ENCODE results near the gene EXOC3L1.
A peak's percentile ranks its signal among the peaks of the same experiment; 100 is the strongest.

EXOC3L1 gene

DNA sequence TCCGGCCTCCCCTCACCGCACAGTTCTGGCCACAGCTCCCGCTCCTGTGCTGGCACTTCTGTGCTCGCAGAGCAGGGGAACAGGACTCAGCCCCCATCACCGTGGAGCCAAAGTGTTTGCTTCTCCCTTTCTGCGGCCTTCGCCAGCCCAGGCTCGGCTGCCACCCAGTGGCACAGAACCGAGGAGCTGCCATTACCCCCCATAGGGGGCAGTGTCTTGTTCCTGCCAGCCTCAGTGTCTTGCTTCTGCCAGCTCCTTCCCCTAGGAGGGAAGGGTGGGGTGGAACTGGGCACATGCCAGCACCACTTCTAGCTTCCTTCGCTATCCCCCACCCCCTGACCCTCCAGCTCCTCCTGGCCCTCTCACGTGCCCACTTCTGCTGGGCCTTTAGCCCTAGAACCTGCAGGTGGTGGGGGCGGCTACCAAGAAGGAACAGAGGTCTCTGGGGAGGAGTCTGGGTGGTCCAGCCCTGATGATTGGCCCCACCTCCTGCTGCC lies 8.3 kb upstream of the EXOC3L1 start:
- DNase-seq (ENCODE audit: low read depth in 2 of 2): no peak

DNA sequence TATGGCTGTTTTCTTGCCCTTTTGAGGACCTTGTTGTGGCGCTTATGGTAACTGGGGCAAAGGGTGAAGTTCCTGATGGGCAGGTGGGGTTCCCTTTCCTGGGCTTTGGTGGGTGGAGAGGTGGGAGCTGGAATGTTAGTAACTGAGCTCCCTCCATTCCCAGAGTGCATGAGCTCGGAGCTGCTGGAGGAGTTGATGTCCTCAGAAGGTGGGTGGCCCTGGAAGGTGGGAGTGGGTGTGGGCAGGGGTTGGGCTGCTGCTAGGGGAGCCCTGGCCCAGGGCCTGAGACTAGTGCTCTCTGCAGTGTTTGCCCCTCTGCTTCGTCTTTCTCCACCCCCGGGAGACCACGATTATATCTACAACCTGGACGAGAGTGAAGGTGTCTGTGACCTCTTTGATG lies 7.8 kb upstream of the EXOC3L1 start:
- DNase-seq (ENCODE audit: low read depth in 2 of 2): no peak

DNA sequence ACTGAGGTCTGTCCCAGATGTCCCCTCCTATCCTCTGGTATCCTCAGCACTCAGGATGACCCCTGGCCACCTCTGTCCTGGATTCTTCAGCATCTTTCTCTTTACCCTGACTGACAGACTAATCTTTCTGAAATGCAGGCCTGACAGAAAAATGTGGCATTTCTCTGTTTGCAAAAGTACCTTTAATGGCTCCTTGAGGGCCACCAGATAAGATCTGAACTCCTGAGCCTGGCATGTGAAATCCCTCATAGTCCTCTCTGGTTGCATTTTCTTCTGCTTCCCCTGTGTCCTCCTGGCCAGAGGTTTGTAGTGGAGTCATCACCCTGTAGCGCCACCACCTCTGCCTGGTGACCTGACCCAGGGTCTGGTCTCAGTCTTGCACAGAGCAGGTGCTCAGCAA lies 6.9 kb upstream of the EXOC3L1 start:
- DNase-seq (ENCODE audit: low read depth in 2 of 2): no peak

DNA sequence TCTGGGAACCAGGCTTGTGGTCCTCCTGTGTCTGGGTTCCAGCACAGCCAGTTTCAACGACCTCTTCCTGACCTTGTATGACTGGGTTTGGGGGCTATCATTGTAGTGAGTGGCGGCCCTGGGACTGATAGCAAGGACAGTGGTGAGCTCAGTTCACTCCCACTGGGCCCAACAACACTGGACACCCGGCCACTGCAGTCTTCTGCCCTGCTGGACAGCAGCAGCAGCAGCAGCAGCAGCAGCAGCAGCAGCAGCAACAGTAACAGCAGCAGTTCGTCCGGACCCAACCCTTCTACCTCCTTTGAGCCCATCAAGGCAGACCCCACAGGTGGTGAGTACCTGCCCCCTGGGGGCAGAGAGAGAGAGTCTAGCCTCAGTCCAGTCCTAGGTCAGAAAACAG lies 5.7 kb upstream of the EXOC3L1 start:
- DNase-seq (ENCODE audit: low read depth in 2 of 2): no peak

DNA sequence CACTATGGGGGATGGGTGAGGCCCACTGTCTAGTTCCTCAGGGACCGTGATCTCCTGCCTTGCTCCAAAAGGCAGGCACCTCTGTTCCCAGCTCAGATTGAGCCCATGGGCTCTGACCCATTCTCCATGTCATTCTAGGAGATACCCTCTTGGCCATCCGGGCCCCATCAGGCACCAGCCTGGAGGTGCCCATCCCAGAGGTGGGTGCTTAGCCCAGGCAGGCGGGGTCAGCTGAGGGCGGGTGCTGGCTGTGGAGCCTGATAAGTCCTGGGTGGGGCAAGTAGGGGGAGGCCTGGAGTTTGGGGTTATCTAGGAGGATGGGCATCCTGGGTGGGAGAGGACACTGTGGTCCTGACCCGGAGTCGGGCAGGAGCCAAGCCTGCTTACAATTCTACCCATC lies 4.3 kb upstream of the EXOC3L1 start:
- no peak for DNase-seq (ENCODE audit: low read depth in 2 of 2)

DNA sequence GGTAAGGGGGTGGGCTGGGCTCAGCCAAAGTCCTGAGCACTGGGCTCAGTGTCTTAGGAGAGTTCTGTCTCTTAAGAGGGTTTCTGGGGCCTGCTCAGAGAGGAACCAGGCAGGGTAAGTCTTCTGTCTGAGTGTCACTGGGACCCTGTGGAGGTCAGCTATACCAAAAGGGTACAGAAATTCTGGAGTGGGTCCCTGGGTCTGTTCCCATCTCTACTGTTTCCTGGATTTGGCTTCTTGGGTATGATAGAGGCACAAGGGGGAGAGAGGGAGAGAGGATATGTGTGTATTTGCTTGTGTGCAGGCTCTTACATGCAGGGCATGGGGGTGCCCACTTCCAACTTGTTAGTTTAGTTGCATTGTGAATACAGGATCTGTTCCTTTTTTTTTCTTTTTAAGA lies 3.6 kb upstream of the EXOC3L1 start:
- DNase-seq (ENCODE audit: low read depth in 2 of 2): no peak

DNA sequence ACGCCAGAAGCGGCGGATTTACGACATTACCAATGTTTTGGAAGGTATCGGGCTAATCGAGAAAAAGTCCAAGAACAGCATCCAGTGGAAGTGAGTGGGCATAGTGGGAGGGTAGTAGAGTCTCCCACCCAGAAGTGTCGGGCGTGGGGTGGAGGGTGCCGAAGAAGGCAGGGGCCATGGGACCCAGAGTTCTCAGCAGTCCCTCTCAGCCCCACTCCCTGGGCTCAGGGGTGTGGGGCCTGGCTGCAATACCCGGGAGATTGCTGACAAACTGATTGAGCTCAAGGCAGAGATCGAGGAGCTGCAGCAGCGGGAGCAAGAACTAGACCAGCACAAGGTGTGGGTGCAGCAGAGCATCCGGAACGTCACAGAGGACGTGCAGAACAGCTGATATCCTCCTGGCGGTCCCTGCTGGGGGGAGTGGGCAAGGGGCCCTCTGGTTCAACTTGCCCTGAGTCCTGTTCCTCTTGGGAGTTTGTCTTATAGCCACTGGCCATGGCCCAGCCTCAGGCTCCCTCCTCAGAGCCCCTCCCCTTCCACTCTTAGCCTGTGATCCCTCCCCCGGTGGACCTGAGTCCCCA lies 2.9 kb upstream of the EXOC3L1 start:
- DNase-seq (ENCODE audit: low read depth in 2 of 2): no peak

DNA sequence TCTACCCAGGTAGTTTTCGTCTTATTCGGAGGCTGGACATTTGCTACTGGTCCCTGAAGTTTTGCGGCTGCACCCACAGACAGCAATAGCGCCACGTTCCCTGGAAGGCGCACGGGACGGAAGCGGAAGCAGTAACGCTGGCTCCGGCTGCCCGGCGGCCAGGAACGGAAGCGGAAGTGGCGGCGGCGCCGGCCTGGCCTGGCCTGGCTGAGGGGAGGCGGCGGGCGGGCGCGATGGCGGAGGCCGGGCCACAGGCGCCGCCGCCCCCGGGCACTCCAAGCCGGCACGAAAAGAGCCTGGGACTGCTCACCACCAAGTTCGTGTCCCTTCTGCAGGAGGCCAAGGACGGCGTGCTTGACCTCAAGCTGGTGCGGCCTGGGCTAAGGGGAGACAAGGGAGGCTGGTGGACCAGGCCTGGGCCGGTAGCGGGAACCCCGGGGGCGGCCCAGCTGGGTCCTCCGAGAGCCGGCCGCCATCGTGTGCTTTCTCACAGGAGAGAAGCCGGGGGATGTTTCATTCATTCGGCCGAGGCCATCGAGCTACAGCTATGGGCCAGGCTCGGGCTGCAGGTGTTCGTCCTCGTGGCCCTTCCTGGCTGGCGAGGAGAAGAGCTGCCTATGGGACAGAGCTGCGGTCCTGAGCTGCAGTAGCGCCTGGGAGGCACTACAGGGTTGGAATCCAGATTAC lies 2.2 kb upstream of the EXOC3L1 start, which contains the start of gene E2F4:
TSS of gene E2F4 (plus strand) at position 161 of the 687 bp plus-strand sequence. CDS start at position 234, 73 bp downstream.
- peak; percentile 73 to 76 for DNase-seq (ENCODE audit: low read depth in 2 of 2)

DNA sequence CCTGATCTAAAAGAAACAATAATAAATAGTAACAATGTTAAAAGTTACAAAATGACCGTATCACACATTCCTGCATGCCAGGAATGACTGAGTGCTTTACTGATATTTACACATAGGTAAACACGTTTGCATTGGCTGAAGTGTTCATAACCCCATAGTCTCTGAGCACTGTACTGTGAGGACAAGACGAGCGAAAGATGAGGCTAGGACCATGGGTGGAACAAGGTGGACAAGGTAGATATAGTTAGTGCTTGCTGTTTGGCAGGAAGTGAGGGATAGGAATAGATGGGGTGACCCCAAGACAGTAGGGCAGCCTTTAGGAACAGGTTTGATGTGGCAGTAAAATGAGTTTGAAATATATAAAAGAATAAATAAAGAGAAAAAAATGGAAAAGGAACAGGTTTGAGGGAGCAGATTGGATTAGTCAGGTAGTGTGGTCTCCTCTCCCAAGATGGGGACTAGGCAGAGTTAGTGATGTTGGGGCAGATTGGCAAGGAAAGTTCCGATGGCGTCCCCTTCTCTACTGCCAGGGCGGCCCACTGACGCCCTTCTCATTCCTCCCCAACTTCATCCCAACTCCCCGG lies 1.6 kb upstream of the EXOC3L1 start:
- no peak for DNase-seq (ENCODE audit: low read depth in 2 of 2)

DNA sequence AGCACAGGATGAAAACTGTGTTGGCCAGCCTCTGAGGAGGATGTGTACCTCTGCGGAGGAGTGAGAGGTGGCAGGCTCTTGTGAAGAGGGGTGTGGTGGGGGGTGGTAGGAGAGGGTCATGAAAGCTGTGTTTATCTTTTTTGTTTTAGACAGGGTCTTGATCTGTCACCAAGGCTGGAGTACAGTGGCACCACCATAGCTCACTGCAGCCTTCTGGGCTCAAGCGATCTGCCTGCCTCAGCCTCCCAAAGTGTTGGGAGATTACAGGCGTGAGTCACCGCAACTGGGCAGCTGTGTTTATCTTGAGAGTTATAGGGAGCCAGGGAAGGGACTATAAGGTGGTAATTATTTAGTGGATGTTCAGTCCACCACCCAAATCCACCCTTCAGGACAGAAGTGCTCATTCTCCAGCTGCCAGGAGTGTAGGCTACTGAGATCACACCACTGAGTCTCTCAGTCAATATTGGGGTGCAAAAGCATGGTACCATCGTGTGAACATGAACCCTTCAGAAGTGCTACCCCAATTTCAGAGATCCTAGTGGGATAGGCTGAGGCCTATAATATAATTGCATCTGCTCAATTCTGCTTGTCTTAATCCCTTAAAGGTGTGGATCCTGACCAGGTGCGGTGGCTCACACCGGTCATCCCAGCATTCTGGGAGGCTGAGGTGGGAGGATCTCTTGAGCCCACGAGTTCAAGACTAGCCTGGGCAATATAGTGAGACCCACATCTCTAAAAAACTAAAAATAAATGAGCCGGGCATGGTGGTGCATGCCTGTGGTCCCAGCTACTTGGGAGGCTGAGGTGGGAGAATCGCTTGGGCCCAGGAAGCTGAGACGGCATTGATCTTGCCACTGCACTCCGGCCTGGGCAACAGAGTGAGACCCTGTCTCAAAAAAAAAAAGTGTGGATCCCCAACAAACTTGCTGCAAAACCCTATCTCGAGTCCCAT lies 788 bp upstream of the EXOC3L1 start:
- DNase-seq (ENCODE audit: low read depth in 2 of 2): no peak

DNA sequence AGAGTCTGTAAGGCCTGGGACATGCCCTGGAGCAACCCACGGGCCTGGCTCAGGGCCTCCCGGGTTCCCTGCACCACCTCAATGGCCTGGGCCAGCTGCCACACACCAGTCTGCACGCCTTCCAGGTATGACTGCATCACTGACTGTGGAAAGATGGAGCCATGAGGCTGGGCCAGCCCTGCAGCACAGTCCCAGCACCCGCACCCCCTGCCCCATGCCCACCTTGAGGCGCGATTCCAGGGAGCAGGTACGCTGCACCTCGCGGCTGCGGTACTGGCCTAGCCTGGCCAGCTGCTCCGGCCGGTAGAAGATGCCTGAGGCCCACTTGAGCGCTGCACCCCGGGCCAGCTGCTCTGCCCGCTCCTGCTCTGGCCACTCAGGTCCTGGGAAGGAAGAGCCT lies 1.1 kb downstream of the EXOC3L1 start:
- DNase-seq (ENCODE audit: low read depth in 2 of 2): no peak

DNA sequence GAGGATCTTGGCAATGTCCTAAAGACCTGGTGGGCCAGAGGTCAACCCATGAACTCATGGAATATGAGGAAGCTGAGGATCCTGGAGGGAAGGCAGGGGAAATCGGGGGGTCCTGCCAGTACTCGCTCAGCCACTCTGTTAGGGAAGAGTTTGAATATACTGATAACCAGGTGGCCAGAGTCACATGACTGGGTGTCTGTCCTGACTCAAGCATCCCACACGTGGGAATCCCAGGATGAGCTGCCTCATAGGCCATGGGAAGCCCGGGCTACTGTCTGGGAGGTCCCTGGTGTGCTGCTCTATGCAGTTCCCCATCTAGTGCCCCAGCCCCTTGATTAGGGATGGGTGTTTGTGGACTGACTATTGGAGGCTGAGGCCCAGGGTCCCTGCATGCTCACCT lies 1.6 kb downstream of the EXOC3L1 start:
- no peak for DNase-seq (ENCODE audit: low read depth in 2 of 2)

DNA sequence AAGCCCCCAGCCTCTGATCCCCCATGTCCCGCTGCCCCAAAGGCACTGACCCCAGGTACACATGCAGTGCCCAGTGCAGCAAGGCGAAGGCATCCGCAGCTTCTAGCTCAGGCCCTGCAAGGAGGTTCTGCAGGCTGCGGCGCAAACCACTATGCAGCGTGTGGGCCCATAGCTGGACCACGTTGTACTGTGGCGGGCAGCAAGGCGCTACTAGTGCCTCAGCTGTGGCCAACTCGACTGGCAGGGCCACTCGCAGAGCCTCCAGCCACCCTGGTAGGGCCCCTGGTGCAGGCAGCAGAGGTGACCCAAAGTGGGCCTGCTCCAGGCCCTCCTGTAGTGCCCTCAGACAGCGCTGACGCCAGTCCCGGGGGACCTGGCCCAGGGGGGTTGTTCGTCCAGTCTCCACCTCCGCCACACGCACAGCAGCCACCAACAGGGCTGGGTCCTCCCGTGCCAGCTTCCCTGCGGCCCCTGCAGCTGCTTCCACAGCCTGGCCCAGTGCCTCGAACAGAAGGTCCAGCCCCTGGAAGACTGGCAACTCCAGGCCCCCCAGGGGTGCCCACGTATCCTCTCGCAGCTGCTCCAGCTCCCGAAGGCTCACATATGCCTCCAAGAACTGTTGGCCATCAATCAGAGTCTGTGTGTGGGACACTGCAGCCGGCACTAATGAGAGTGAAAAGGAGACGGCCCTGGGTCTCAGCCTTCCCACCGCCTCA lies 2.6 kb downstream of the EXOC3L1 start:
- DNase-seq (ENCODE audit: low read depth in 2 of 2): no peak

DNA sequence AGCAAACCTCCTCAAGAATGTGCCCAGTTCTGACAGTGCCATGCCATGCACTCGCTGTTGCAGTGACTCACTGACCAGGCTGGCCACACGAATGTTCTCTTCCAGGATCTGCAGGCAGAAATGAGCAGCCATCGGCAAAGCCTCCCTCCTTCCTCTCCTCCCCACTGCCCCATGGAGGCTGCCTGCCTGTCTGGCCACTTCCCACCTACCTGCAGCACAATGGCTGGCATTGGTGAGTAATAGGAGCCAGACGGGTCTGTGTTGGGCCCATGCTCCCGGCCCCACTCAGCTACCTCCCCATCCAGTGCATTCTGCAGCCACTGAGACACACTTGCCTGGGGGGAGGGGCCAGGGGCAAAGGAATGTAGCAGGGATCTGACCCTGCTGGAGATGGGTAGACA lies 3.4 kb downstream of the EXOC3L1 start:
- no peak for DNase-seq (ENCODE audit: low read depth in 2 of 2)

DNA sequence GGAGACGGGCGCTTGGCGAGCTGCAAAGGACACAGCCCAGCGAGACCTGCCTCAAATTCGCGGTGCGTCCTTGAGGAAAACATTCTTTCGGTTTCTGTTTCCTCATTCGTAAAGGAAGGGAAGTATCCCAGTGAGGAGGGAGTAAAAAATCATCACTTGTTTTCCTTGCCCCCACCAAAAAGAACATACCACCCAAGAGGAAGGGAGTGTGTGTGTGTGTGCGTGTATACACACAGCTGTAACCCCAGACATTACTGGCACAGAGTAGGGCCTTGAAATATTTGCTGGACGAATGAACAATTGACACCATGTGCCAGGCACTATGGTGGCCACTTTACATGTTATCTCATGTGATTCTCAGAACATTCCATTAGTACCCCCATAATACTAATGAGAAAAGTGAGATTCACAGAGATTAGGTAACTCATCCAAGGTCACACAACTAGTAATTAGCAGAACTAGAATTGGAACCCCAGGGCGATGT lies 4.2 kb downstream of the EXOC3L1 start:
- DNase-seq (ENCODE audit: low read depth in 2 of 2): no peak

DNA sequence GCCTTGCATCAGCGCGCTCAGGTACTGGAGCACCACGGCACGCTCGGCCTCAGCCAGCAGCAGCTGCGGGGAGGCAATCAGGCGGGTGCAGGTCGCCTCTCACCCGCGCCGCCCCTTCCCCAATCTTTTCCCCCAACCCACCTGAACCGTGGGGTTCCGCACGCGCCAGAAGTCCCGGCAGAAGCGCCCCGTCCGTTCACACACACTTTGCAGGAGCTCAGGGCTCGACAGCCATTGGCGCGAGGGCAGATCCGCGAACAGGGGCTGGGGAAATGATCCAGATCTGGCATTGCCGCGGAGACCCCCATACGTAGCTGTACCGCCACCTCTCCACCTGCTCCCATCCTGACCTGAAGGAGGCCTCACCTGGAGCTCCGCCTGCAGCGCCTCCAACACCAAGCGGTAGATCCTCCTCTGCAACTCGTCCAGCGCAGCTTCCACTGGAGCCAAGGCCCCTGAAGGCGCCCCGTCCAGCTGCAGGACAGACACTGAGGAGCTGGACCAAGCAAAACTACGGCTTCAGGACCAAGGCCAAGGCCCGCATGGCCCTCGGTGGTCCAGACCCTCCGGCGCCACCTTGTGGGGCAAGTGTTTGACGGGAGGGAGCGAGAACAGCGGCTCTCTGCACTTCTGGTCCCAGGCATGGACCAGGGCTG lies 4.8 kb downstream of the EXOC3L1 start:
- peak; percentile 54 to 63 for DNase-seq (ENCODE audit: low read depth in 2 of 2)

DNA sequence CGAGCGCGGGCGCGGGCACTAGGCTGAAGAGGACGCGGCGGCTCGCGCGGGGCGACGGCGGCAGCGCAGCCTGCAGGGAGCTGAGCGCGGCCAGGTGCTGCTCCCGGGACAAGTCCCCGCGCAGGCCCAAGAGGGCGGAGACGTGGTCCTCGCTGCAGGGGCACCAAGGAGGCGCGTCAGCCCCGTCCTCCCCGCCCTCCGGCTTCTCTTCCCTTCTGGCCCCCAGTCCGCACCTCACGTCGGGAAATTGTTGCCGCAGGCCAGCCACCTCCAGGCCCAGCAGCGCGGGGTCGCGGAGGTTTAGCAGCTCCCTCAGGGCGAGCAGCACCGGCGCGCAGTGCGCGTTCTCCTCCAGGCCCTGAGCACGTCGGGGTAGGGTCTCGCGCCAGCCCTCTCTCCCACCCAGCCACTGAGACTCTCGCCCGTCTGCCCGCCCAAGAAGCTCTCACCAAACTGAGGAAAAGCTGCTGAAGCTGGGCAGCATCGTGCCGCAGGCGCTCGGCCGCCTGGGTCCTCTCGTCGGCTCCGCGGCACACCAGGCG lies 5.4 kb downstream of the EXOC3L1 start:
- DNase-seq (ENCODE audit: low read depth in 2 of 2): no peak

DNA sequence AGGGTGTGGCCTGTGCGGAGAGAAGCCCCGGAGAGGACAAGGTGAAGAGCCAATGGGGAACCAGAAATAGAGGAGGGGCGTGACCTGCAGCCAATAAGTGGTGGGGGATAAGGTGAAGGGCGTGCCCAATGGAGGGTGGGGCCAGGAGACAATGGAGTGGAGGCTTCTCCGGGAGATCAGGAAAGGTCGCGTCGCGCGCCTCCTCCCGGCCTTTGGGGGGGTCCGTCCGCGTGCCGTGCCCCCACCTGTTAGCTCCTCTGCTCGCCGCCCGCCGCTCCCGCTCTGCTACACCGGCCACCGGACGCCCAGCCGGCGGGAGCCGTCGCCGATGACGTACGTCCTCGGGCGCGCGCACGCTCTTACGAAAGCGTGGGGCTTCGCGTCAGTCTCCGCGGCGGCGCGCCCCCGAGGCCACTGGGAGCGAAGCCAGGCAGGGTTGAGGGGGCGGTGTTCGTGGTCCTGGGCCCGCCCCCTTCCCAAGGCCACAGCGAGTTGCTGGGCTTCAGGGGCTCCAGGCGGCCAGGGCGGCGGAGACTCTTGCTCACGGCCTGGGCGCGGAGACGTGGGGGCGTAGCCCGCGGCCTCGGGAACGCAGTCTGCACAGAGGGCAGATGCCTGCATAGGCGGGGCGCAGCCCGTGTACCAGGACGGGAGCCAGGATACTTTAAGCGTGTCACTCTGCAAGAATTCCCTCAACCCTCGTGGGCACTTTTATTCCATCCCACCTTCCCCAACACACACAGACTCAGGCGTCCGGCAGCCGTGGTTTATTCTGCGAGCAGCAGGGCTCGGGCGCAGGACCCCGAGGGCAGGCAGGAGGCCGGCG lies 6.1 kb downstream of the EXOC3L1 start, which contains the start of gene MATCAP1:
TSS of gene MATCAP1 (minus strand) at position 337 of the 826 bp plus-strand sequence. CDS start 3,353 bp downstream, outside the sequence.
- peak; percentile 76 to 90 for DNase-seq (ENCODE audit: low read depth in 2 of 2)

DNA sequence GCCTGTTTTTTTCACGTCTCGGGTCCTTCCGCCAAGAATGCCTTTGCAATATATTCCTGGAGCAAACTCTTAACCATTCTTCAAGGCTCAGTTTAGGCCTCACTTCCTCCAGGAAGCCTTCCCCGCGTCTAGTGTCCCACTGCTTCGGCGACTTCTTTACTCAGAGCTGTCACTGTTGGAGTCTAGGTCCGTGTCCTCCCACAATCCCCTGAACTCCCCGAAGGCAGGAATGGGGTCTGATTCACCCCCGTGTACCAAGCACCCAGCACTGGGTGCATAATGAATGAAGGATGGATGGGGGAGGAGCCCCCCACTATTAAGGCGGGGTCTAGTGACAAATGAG lies 6.7 kb downstream of the EXOC3L1 start:
- no peak for DNase-seq (ENCODE audit: low read depth in 2 of 2)

All from activated CD8-positive, alpha-beta memory T cell treated with anti-CD3 and anti-CD28 coated beads for 4 hours (primary cell).